GM21576 (cell line): ENCODE results near the gene SLC30A3.

ENCODE experiments used
- ATAC-seq: cut with Tn5 transposase; IDR thresholded peaks from one replicate; pipeline ENCODE4 v1.9.1; 2021; ENCODE audit warnings: mild to moderate bottlenecking, moderate library complexity; ENCODE audit not compliant: unreplicated experiment

Gene SLC30A3

GRCh38 chr2:27261241-27261925 lies 1.5 kb downstream of the SLC30A3 start:
- no peak for ATAC-seq

GRCh38 chr2:27258051-27258450 lies 4.8 kb downstream of the SLC30A3 start:
- ATAC-seq: no peak

- ATAC-seq: no peak
These were observed 5.9 kb downstream of the SLC30A3 start for GRCh38 chr2:27256855-27257454.

GRCh38 chr2:27255660-27256059 lies 7.2 kb downstream of the SLC30A3 start:
- no peak for ATAC-seq

GRCh38 chr2:27255187-27255586 lies 7.7 kb downstream of the SLC30A3 start:
- ATAC-seq: no peak

- ATAC-seq: no peak
These were observed 11.1 kb downstream of the SLC30A3 start for GRCh38 chr2:27251766-27252165.

GRCh38 chr2:27250652-27251379 lies 12.0 kb downstream of the SLC30A3 start:
- ATAC-seq: no peak

- no peak for ATAC-seq
These were observed 12.8 kb downstream of the SLC30A3 start for GRCh38 chr2:27249891-27250651.

GRCh38 chr2:27249159-27249890 lies 13.5 kb downstream of the SLC30A3 start:
- no peak for ATAC-seq

- no peak for ATAC-seq
These were observed 15.0 kb downstream of the SLC30A3 start for GRCh38 chr2:27247893-27248292.

GRCh38 chr2:27245626-27246025 lies 17.2 kb downstream of the SLC30A3 start:
- no peak for ATAC-seq

GRCh38 chr2:27245116-27245515 lies 17.7 kb downstream of the SLC30A3 start:
- no peak for ATAC-seq

- no peak for ATAC-seq
These were observed 19.3 kb downstream of the SLC30A3 start for GRCh38 chr2:27243391-27244130.

- no peak for ATAC-seq
These were observed 20.3 kb downstream of the SLC30A3 start for GRCh38 chr2:27242614-27242951.

GRCh38 chr2:27241761-27242613 lies 20.9 kb downstream of the SLC30A3 start:
- ATAC-seq: no peak

GRCh38 chr2:27240406-27240805 lies 22.4 kb downstream of the SLC30A3 start:
- no peak for ATAC-seq

GRCh38 chr2:27238976-27239375 lies 23.9 kb downstream of the SLC30A3 start:
- no peak for ATAC-seq

- ATAC-seq: no peak
These were observed 25.4 kb downstream of the SLC30A3 start for GRCh38 chr2:27237341-27237945.

GRCh38 chr2:27236626-27237025 lies 26.2 kb downstream of the SLC30A3 start:
- no peak for ATAC-seq
